H1 (cell line): ENCODE results near the gene CMTR1. TPM values are rescaled to one million over a fixed set of nuclear protein-coding genes. Genes with fewer than 3 reads are reported as not detected.

Experiments used
- CTCF ChIA-PET: fragments of 300-600 bp; sonication (Branson Sonifier 250); formaldehyde crosslinking; loops from one replicate; lab custom pipeline; 2021; ENCODE audit not compliant: partially characterized antibody; lab: Charles Lee
- POLR2A ChIA-PET: fragments of 300-600 bp; sonication (Branson Sonifier 250); formaldehyde crosslinking; loops from one replicate; lab custom pipeline; 2021; ENCODE audit warnings: inconsistent platforms; ENCODE audit not compliant: partially characterized antibody; lab: Charles Lee
- DNase-seq, 2 experiments: peaks; one replicate each; pipeline versions ENCODE4 v3.0.0 to v3.0.0-alpha.2; 2010 to 2022; ENCODE audit warnings: low spot score in 2 of 2, low read depth in 1 of 2, mixed read lengths in 1 of 2
- FAIRE-seq: peaks from 2 replicates; lab custom pipeline; 2011; peaks lifted over from hg19 to GRCh38; lab: Jason Lieb, UNC
- H2AFZ ChIP-seq: 2 replicates; pipeline ENCODE4 v1.8.1; 2012; ENCODE audit warnings: low read length, inconsistent platforms
- H2AK5ac ChIP-seq: 2 replicates; pipeline ENCODE4 v1.6.1; 2013; ENCODE audit warnings: low read depth, low read length
- H2BK120ac ChIP-seq: replicated peaks from 2 replicates; pipeline ENCODE3; 2013; ENCODE audit warnings: low read depth, low read length, inconsistent platforms
- H2BK12ac ChIP-seq: 2 replicates; pipeline ENCODE4 v1.6.1; 2013; ENCODE audit warnings: low read depth, low read length
- H2BK15ac ChIP-seq: 2 replicates; pipeline ENCODE4 v1.6.1; 2013; ENCODE audit warnings: low read length
- H2BK20ac ChIP-seq: 2 replicates; pipeline ENCODE4 v1.6.1; 2013; ENCODE audit warnings: low read length
- H2BK5ac ChIP-seq: 2 replicates; pipeline ENCODE4 v1.6.1; 2013; ENCODE audit warnings: low read depth, low read length
- H3K14ac ChIP-seq: 2 replicates; pipeline ENCODE4 v1.6.1; 2013; ENCODE audit warnings: inconsistent platforms; ENCODE audit not compliant: insufficient read length
- H3K18ac ChIP-seq: 2 replicates; pipeline ENCODE4 v1.6.1; 2013; ENCODE audit warnings: low read length; ENCODE audit errors: extremely low read depth
- H3K23ac ChIP-seq: 2 replicates; pipeline ENCODE4 v1.6.1; 2013; ENCODE audit warnings: inconsistent platforms; ENCODE audit not compliant: insufficient read length
- H3K23me2 ChIP-seq: 2 replicates; pipeline ENCODE4 v1.6.1; 2013; ENCODE audit warnings: low read depth, low read length
- H3K27ac ChIP-seq: 2 replicates; pipeline ENCODE4 v1.6.1; 2011; ENCODE audit warnings: low read depth, low read length, inconsistent platforms
- H3K27me3 ChIP-seq, 4 experiments: replicated peaks in 1 of 4; 1 replicate in 1 of 4; 2 replicates in 3 of 4; pipeline versions ENCODE4 v1.6.1 to v1.8.1; 2011 to 2013; ENCODE audit warnings: low read length in 3 of 4, mild to moderate bottlenecking in 3 of 4, inconsistent platforms in 2 of 4, mixed read lengths in 2 of 4, moderate library complexity in 1 of 4; ENCODE audit not compliant: control insufficient read depth in 3 of 4, insufficient read depth in 3 of 4; ENCODE audit errors: extremely low read depth in 1 of 4
- H3K36me3 ChIP-seq, 4 experiments: 2 replicates each; pipeline versions ENCODE4 v1.6.1 to v1.8.1; 2011 to 2013; ENCODE audit warnings: mild to moderate bottlenecking in 4 of 4, low read length in 3 of 4, moderate library complexity in 2 of 4, control low read depth in 1 of 4, inconsistent platforms in 1 of 4; ENCODE audit not compliant: insufficient read depth in 4 of 4, control insufficient read depth in 2 of 4
- H3K4ac ChIP-seq: replicated peaks from 2 replicates; pipeline ENCODE3; 2013; ENCODE audit warnings: low read length, low read depth, mixed read lengths, inconsistent platforms; ENCODE audit not compliant: insufficient read length
- H3K4me1 ChIP-seq, 4 experiments: replicated peaks in 1 of 4; 1 replicate in 1 of 4; 2 replicates in 3 of 4; pipeline versions ENCODE4 v1.6.1 to v1.8.1; 2011 to 2013; ENCODE audit warnings: low read length in 3 of 4, inconsistent platforms in 2 of 4, mixed read lengths in 1 of 4; ENCODE audit not compliant: insufficient read depth in 4 of 4, control insufficient read depth in 3 of 4
- H3K4me2 ChIP-seq, 2 experiments: 2 replicates each; pipeline versions ENCODE4 v1.6.1 to v1.8.1; 2011 to 2013; ENCODE audit warnings: low read depth in 2 of 2, low read length in 2 of 2, control low read depth in 1 of 2, inconsistent platforms in 1 of 2, mild to moderate bottlenecking in 1 of 2; ENCODE audit not compliant: insufficient read depth in 1 of 2
- H3K4me3 ChIP-seq, 4 experiments: fragments of 200-600, 300-600 bp in 1 of 4; sonication (generic), shearing (Covaris generic), sonication (Bioruptor Twin) in 1 of 4; 2 replicates each; pipeline versions ENCODE4 v1.5.1 to v1.8.1; 2011 to 2016; ENCODE audit warnings: low read length in 4 of 4, low read depth in 3 of 4, control low read depth in 2 of 4, inconsistent platforms in 2 of 4, mild to moderate bottlenecking in 2 of 4, mixed read lengths in 1 of 4, moderate library complexity in 1 of 4; ENCODE audit not compliant: insufficient read depth in 2 of 4; ENCODE audit errors: extremely low read depth in 1 of 4
- H3K56ac ChIP-seq: replicated peaks from 2 replicates; pipeline ENCODE3; 2013; ENCODE audit warnings: low read depth, mild to moderate bottlenecking, mixed read lengths, low read length, inconsistent platforms; ENCODE audit not compliant: insufficient read length
- H3K79me1 ChIP-seq: 2 replicates; pipeline ENCODE4 v1.6.1; 2013; ENCODE audit warnings: low read depth, low read length, control low read depth
- H3K79me2 ChIP-seq, 2 experiments: 2 replicates each; pipeline versions ENCODE4 v1.6.1 to v1.8.1; 2012 to 2013; ENCODE audit warnings: low read length in 2 of 2, mild to moderate bottlenecking in 2 of 2, inconsistent platforms in 1 of 2; ENCODE audit not compliant: insufficient read depth in 2 of 2, control insufficient read depth in 1 of 2
- H3K9ac ChIP-seq, 4 experiments: replicated peaks in 1 of 4; 1 replicate in 1 of 4; 2 replicates in 3 of 4; pipeline versions ENCODE4 v1.6.1 to v1.8.1; 2011 to 2013; ENCODE audit warnings: low read depth in 3 of 4, low read length in 3 of 4, control low read depth in 2 of 4, mild to moderate bottlenecking in 2 of 4, moderate library complexity in 2 of 4, inconsistent platforms in 1 of 4; ENCODE audit errors: extremely low read depth in 1 of 4
- H3K9me3 ChIP-seq, 2 experiments: 2 replicates each; pipeline versions ENCODE4 v1.6.1 to v1.8.1; 2012 to 2013; ENCODE audit warnings: mild to moderate bottlenecking in 2 of 2, moderate library complexity in 2 of 2, control low read depth in 1 of 2, inconsistent platforms in 1 of 2, low read depth in 1 of 2, low read length in 1 of 2, mixed read lengths in 1 of 2; ENCODE audit not compliant: insufficient read depth in 2 of 2
- H4K20me1 ChIP-seq, 2 experiments: replicated peaks in 1 of 2; 2 replicates each; pipeline versions ENCODE3 to v1.8.1; 2011 to 2013; ENCODE audit warnings: inconsistent platforms in 2 of 2, low read length in 2 of 2, mild to moderate bottlenecking in 1 of 2; ENCODE audit not compliant: insufficient read depth in 2 of 2, control insufficient read depth in 1 of 2
- H4K5ac ChIP-seq: 2 replicates; pipeline ENCODE4 v1.6.1; 2013; ENCODE audit warnings: low read length, low read depth, mixed read lengths, inconsistent platforms; ENCODE audit not compliant: insufficient read length
- H4K8ac ChIP-seq: 2 replicates; pipeline ENCODE4 v1.8.0; 2013; ENCODE audit warnings: mild to moderate bottlenecking, moderate library complexity, low read length, inconsistent platforms; ENCODE audit not compliant: insufficient read depth; ENCODE audit errors: extremely low read depth
- H4K91ac ChIP-seq: replicated peaks from 2 replicates; pipeline ENCODE3; 2013; ENCODE audit warnings: low read length, mixed read lengths, inconsistent platforms; ENCODE audit not compliant: insufficient read length
- CEBPB ChIP-seq: IDR thresholded peaks from 2 replicates; pipeline ENCODE4 v1.6.1; 2012; ENCODE audit warnings: low read depth, low read length
- CHD1 ChIP-seq: IDR thresholded peaks from 2 replicates; pipeline ENCODE4 v1.6.1; 2012; ENCODE audit warnings: low read depth, low read length, improper control_type of control experiment
- CHD2 ChIP-seq: IDR thresholded peaks from 2 replicates; pipeline ENCODE4 v1.6.1; 2012; ENCODE audit warnings: low read length, improper control_type of control experiment
- EGR1 ChIP-seq: IDR thresholded peaks from 2 replicates; pipeline ENCODE4 v1.6.1; 2011; ENCODE audit warnings: low read depth, low read length, borderline replicate concordance
- JUN ChIP-seq: IDR thresholded peaks from 2 replicates; pipeline ENCODE4 v1.6.1; 2011; ENCODE audit warnings: low read depth, mild to moderate bottlenecking, improper control_type of control experiment, low read length
- JUND ChIP-seq: IDR thresholded peaks from 2 replicates; pipeline ENCODE4 v1.6.1; 2011; ENCODE audit warnings: mild to moderate bottlenecking, improper control_type of control experiment, low read length
- MAFK ChIP-seq: IDR thresholded peaks from 2 replicates; pipeline ENCODE4 v1.6.1; 2012; ENCODE audit warnings: low read depth, mild to moderate bottlenecking, improper control_type of control experiment, low read length
- SAP30 ChIP-seq: fragments of 300-600 bp; sonication (generic); IDR thresholded peaks from 2 replicates; pipeline ENCODE4 v1.7.1; 2012; ENCODE audit warnings: low read length, moderate library complexity, mild to moderate bottlenecking, inconsistent platforms; ENCODE audit not compliant: insufficient read depth, insufficient replicate concordance
- SIN3A ChIP-seq, 2 experiments: IDR thresholded peaks in 1 of 2; conservative IDR thresholded peaks in 1 of 2; 2 replicates each; pipeline ENCODE4 v1.6.1; 2011 to 2012; ENCODE audit warnings: low read length in 2 of 2, improper control_type of control experiment in 1 of 2, low read depth in 1 of 2, mild to moderate bottlenecking in 1 of 2
- TBP ChIP-seq: IDR thresholded peaks from 2 replicates; pipeline ENCODE4 v1.6.1; 2011; ENCODE audit warnings: low read depth, low read length, improper control_type of control experiment
- WGBS, 2 experiments: shearing (Covaris generic) in 1 of 2; methylation state at CpG; one replicate each; pipeline versions ENCODE4 v1.1.6 to v1.1.7; 2013 to 2015; ENCODE audit warnings: low lambda C conversion rate in 2 of 2, mixed read lengths in 2 of 2, inconsistent platforms in 1 of 2, low coverage in 1 of 2, missing lambda C conversion rate in 1 of 2; ENCODE audit not compliant: insufficient replicate concordance in 2 of 2, insufficient coverage in 1 of 2, insufficient read length in 1 of 2; ENCODE audit errors: extremely low coverage in 1 of 2, missing lambda C conversion rate in 1 of 2; 5-methylcytosine and 5-hydroxymethylcytosine counted together
- polyA plus RNA-seq, 7 experiments: library from polyadenylated mRNA; depleted of rRNA in 3 of 7; stranded (reverse) in 5 of 7; unstranded in 2 of 7; fragments of >200 nt in 5 of 7; fragments of 200-250 nt in 2 of 7; gene quantifications; 1 replicate in 5 of 7; 2 replicates in 1 of 7; 4 replicates in 1 of 7; pipeline versions ENCODE4 v1.2.1 to v1.2.3, GENCODE V29; 2011 to 2013; ENCODE audit warnings: missing spikeins in 2 of 7, mixed read lengths in 2 of 7
- total RNA-seq: library from RNA; stranded (reverse); fragmentation: NEBNext Ultra II Directional; extraction: Animal tissue kit (Norgen Biotek cat#: 25700); gene quantifications from 2 replicates; pipeline ENCODE4 v1.2.1, GENCODE V29; 2021
- TF ChIP-seq, protein P1 (sequence below): IDR thresholded peaks from 2 replicates; pipeline ENCODE4 v1.6.1; 2012; ENCODE audit warnings: low read length, inconsistent platforms
- TF ChIP-seq, protein P2 (sequence below): IDR thresholded peaks from 2 replicates; pipeline ENCODE4 v1.6.1; 2011; ENCODE audit warnings: low read length, improper control_type of control experiment

CMTR1 gene
- total and polyA plus RNA-seq, 2 of the 8 experiments (the other 6 are each of a cell fraction or from before 2014, with no cell fraction given), result 15.2 to 33.1 TPM

GRCh38 chr6:37452522-37452921 lies 19.5 kb downstream of the CMTR1 start:
- no peaks in the 10 kb centered on the region for H3K4me1 ChIP-seq
- no peak overlapping the region for H4K8ac ChIP-seq
- no peak overlapping the region for H2BK20ac ChIP-seq
- H4K20me1 ChIP-seq, result peaks cover 0 to 2% of the 10 kb centered on the region in 2 experiments
- H3K4ac ChIP-seq, result no peak overlapping the region
- H3K27me3 ChIP-seq, result no peaks in the 10 kb centered on the region
- H3K18ac ChIP-seq, result no peak overlapping the region
- H3K56ac ChIP-seq, result no peak overlapping the region
- H4K91ac ChIP-seq, result no peak overlapping the region
- CTCF ChIA-PET, result no interaction called here
- no peak overlapping the region for H3K4me2 ChIP-seq
- H3K23me2 ChIP-seq, result no peaks in the 10 kb centered on the region
- no peak overlapping the region for H2BK120ac ChIP-seq
- no peak overlapping the region for H2BK5ac ChIP-seq
- no peak overlapping the region for H2AFZ ChIP-seq
- H3K79me1 ChIP-seq, result no peaks in the 10 kb centered on the region; the same call in 1 of the 2 replicates
- no peak overlapping the region for H3K27ac ChIP-seq
- no peak overlapping the region for H3K4me3 ChIP-seq
- WGBS, 2 experiments, result 76% methylated on average over 3 of the region's 3 CpGs; no CpG with 5 or more reads in 1 of the 2 experiments
- no peak overlapping the region for H4K5ac ChIP-seq
- peaks cover 6 to 29% (median 19%) of the 10 kb centered on the region in 4 experiments for H3K36me3 ChIP-seq
- H2BK12ac ChIP-seq, result no peak overlapping the region
- H2AK5ac ChIP-seq, result no peak overlapping the region
- no peak overlapping the region for H3K14ac ChIP-seq
- no peak overlapping the region for H3K9ac ChIP-seq
- DNase-seq (no peak), FAIRE-seq (no peak)
- POLR2A ChIA-PET, result no interaction called here
- H3K9me3 ChIP-seq, result no peaks in the 10 kb centered on the region
- H3K79me2 ChIP-seq, result no peaks in the 10 kb centered on the region
- H2BK15ac ChIP-seq, result no peak overlapping the region
- no peak overlapping the region for H3K23ac ChIP-seq
- no peak for TF ChIP-seq MAFK
- TF ChIP-seq CHD2, result no peak
- TF ChIP-seq CHD1, result no peak
- no peak for TF ChIP-seq TBP
- TF ChIP-seq SAP30, result no peak
- no peak for TF ChIP-seq EGR1
- TF ChIP-seq SIN3A (conservative IDR thresholded peaks at IDR 0.05 in 1 of 2, IDR thresholded peaks at IDR 0.05 in 1 of 2; ENCODE audit: low read depth in 1 of 2, low read length in 2 of 2), result no peak
- TF ChIP-seq JUN, result no peak
- no peak for TF ChIP-seq CEBPB
- TF ChIP-seq, protein P1, sequence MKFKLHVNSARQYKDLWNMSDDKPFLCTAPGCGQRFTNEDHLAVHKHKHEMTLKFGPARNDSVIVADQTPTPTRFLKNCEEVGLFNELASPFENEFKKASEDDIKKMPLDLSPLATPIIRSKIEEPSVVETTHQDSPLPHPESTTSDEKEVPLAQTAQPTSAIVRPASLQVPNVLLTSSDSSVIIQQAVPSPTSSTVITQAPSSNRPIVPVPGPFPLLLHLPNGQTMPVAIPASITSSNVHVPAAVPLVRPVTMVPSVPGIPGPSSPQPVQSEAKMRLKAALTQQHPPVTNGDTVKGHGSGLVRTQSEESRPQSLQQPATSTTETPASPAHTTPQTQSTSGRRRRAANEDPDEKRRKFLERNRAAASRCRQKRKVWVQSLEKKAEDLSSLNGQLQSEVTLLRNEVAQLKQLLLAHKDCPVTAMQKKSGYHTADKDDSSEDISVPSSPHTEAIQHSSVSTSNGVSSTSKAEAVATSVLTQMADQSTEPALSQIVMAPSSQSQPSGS, result no peak
- no peak for TF ChIP-seq JUND
- TF ChIP-seq, protein P2, sequence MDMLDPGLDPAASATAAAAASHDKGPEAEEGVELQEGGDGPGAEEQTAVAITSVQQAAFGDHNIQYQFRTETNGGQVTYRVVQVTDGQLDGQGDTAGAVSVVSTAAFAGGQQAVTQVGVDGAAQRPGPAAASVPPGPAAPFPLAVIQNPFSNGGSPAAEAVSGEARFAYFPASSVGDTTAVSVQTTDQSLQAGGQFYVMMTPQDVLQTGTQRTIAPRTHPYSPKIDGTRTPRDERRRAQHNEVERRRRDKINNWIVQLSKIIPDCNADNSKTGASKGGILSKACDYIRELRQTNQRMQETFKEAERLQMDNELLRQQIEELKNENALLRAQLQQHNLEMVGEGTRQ, result no peak
